ENCODE measurements around the gene PNPLA6. TPM values are rescaled to one million over a fixed set of nuclear protein-coding genes. Genes with fewer than 3 reads are reported as not detected.
A peak's percentile ranks its signal among the peaks of the same experiment; 100 is the strongest.

The PNPLA6 gene
- polyA plus RNA-seq, 3 donors, result 11.2 to 178 (median 14.4) TPM

DNA sequence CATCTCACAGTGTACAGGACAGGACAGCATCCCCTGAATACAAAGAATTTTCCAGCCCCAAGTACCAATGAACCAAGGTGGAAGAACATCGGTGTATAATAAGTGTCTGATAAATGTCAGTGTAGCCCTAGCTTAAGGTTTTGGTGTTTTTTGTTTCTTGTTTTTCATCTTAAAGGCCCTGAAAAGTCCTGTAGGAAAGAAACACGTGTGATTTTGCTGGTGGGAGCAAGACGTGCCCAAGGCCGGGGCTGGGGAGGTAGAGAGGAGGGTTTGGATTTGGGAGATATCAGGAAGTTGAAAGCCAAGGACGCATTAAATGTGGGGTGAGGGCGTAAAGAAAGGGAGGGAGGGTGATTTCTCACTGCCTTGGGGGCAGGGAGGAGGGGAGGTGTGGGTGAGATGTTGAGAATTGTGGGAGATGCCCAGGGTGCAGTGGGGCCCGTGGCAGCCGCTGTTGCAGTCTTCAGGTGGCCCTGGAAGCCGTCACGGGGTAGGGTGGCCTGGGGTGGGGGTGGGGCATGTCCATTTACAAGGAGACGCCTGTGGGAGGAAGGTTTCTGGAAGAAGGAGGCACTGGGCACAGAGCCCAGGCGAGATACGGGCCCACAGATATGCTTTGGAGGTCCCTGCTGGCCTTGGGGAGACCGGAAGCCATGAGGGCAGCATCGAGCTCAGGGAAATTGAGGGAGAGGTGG, 66.9 kb downstream of the PNPLA6 start:
- Histone ChIP-seq H3K27me3 (ENCODE audit: control insufficient read depth in 2 of 2, insufficient read depth in 2 of 2, low read length in 2 of 2) (peaks cover 10 to 14% of the 10 kb centered on the region in 2 donors), H2AFZ (ENCODE audit: insufficient read depth, low read depth, low read length, poor library complexity, severe bottlenecking) (no peak overlapping the region), H3K36me3 (replicated peaks in 1 of 2; ENCODE audit: control insufficient read depth in 1 of 2, insufficient read depth in 2 of 2, low read length in 2 of 2) (no peaks in the 10 kb centered on the region), H3K9ac (ENCODE audit: insufficient read depth, low read length, poor library complexity, severe bottlenecking) (no peak overlapping the region), H3K79me2 (ENCODE audit: insufficient read depth, low read length) (no peaks in the 10 kb centered on the region), H3K9me3 (replicated peaks in 1 of 2; ENCODE audit: control insufficient read depth in 1 of 2, insufficient read depth in 1 of 2, low read length in 2 of 2) (peaks cover 0 to 8% of the 10 kb centered on the region in 2 donors), H3K4me3 (replicated peaks in 1 of 3; ENCODE audit: low read depth in 2 of 3, low read length in 3 of 3) (no peak overlapping the region), H3K4me1 (ENCODE audit: control insufficient read depth in 1 of 2, insufficient read depth in 2 of 2, low read length in 2 of 2) (no peaks in the 10 kb centered on the region), H4K20me1 (ENCODE audit: insufficient read depth, low read length) (no peaks in the 10 kb centered on the region), H3K27ac (ENCODE audit: low read depth in 1 of 2, low read length in 2 of 2) (no peak overlapping the region), H3K4me2 (replicated peaks; ENCODE audit: extremely low read depth, low read length, poor library complexity, severe bottlenecking) (no peak overlapping the region)
- Mint-ChIP-seq H3K4me1 (no peaks in the 10 kb centered on the region), H3K27ac (peak overlapping the region in 1 of 7 donors; percentile 66), H3K9me3 (peaks cover under 1 to 10% (median 6%) of the 10 kb centered on the region in 7 donors), H3K27me3 (ENCODE audit: low read depth in 3 of 3) (peaks cover 22 to 43% (median 40%) of the 10 kb centered on the region in 3 donors), H3K36me3 (no peaks in the 10 kb centered on the region), H3K4me3 (no peak overlapping the region)
- TF ChIP-seq, protein P1, sequence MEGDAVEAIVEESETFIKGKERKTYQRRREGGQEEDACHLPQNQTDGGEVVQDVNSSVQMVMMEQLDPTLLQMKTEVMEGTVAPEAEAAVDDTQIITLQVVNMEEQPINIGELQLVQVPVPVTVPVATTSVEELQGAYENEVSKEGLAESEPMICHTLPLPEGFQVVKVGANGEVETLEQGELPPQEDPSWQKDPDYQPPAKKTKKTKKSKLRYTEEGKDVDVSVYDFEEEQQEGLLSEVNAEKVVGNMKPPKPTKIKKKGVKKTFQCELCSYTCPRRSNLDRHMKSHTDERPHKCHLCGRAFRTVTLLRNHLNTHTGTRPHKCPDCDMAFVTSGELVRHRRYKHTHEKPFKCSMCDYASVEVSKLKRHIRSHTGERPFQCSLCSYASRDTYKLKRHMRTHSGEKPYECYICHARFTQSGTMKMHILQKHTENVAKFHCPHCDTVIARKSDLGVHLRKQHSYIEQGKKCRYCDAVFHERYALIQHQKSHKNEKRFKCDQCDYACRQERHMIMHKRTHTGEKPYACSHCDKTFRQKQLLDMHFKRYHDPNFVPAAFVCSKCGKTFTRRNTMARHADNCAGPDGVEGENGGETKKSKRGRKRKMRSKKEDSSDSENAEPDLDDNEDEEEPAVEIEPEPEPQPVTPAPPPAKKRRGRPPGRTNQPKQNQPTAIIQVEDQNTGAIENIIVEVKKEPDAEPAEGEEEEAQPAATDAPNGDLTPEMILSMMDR (IDR thresholded peaks at IDR 0.05), result no peak
- 45% methylated on average over 14 of the region's 15 CpGs for WGBS (ENCODE audit: insufficient coverage)
- no peak for DNase-seq
- intact Hi-C loops (cut with micrococcal nuclease), result no loop called here

DNA sequence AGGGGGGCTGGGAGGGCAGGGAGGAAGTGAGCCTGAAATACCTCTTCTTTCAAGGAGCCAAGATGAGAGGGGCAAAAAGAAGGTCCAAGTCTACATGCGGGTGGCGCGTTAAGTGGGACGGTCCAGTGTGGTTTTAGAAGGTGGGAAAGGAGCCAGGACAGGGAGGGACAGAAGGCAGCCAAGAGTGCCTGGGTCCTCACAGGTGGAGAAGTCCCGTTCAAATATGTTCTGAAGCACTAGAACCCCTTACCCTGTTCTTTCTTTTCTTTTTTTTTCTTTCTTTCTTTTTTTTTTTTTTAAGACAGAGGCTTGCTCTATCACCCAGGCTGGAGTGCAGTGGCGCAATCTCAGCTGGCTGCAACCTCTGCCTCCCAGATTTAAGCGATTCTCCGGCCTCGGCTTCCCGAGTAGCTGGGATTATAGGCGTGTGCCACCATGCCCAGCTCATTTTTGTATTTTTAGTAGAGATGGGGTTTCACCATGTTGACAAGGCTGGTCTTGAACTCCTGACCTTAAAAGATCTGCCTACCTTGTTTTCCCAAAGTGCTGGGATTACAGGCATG, 67.5 kb downstream of the PNPLA6 start:
- H2AFZ ChIP-seq (ENCODE audit: insufficient read depth, low read depth, low read length, poor library complexity, severe bottlenecking), result no peak overlapping the region
- H3K36me3 Mint-ChIP-seq, result no peaks in the 10 kb centered on the region
- 98% methylated on average over 8 of the region's 11 CpGs for WGBS (ENCODE audit: insufficient coverage)

More for the DNA sequence above, 67.5 kb downstream of the PNPLA6 start:
- Histone ChIP-seq H3K4me2 (replicated peaks; ENCODE audit: extremely low read depth, low read length, poor library complexity, severe bottlenecking) (no peak overlapping the region), H4K20me1 (ENCODE audit: insufficient read depth, low read length) (no peaks in the 10 kb centered on the region), H3K4me3 (replicated peaks in 1 of 3; ENCODE audit: low read depth in 2 of 3, low read length in 3 of 3) (no peak overlapping the region), H3K9me3 (replicated peaks in 1 of 2; ENCODE audit: control insufficient read depth in 1 of 2, insufficient read depth in 1 of 2, low read length in 2 of 2) (peaks cover 0 to 8% of the 10 kb centered on the region in 2 donors), H3K9ac (ENCODE audit: insufficient read depth, low read length, poor library complexity, severe bottlenecking) (no peak overlapping the region), H3K4me1 (ENCODE audit: control insufficient read depth in 1 of 2, insufficient read depth in 2 of 2, low read length in 2 of 2) (no peaks in the 10 kb centered on the region), H3K27ac (ENCODE audit: low read depth in 1 of 2, low read length in 2 of 2) (no peak overlapping the region), H3K27me3 (ENCODE audit: control insufficient read depth in 2 of 2, insufficient read depth in 2 of 2, low read length in 2 of 2) (peaks cover 3 to 8% of the 10 kb centered on the region in 2 donors), H3K36me3 (replicated peaks in 1 of 2; ENCODE audit: control insufficient read depth in 1 of 2, insufficient read depth in 2 of 2, low read length in 2 of 2) (no peaks in the 10 kb centered on the region), H3K79me2 (ENCODE audit: insufficient read depth, low read length) (no peaks in the 10 kb centered on the region)
- Mint-ChIP-seq H3K9me3 (peaks cover 0 to 8% (median 5%) of the 10 kb centered on the region in 7 donors), H3K4me3 (no peak overlapping the region), H3K27me3 (ENCODE audit: low read depth in 3 of 3) (peaks cover 15 to 37% (median 33%) of the 10 kb centered on the region in 3 donors), H3K27ac (no peak overlapping the region), H3K4me1 (no peaks in the 10 kb centered on the region)
- intact Hi-C loops (cut with micrococcal nuclease), result no loop called here
- TF ChIP-seq, protein P1 (IDR thresholded peaks at IDR 0.05), result no peak
- DNase-seq, result no peak

Measured in CD14-positive monocyte (primary cell).